GM12872 (cell line): ENCODE measurements around the gene GRIK2.

Source experiments
- CTCF ChIP-seq: IDR thresholded peaks from 3 replicates; pipeline ENCODE4 v1.5.1; 2011; ENCODE audit warnings: low read depth, mild to moderate bottlenecking, low read length, moderate library complexity; ENCODE audit not compliant: insufficient read depth

Gene GRIK2

GRCh38 chr6:101936516-101936915, 543.0 kb downstream of the GRIK2 start:
- no peak for TF ChIP-seq CTCF

- no peak for TF ChIP-seq CTCF
These were observed 543.6 kb downstream of the GRIK2 start for GRCh38 chr6:101937108-101937507.

- no peak for TF ChIP-seq CTCF
These were observed 546.9 kb downstream of the GRIK2 start for GRCh38 chr6:101940391-101940790.

GRCh38 chr6:101956961-101957360, 563.5 kb downstream of the GRIK2 start:
- TF ChIP-seq CTCF: no peak

- no peak for TF ChIP-seq CTCF
These were observed 567.8 kb downstream of the GRIK2 start for GRCh38 chr6:101961357-101961756.

- no peak for TF ChIP-seq CTCF
These were observed 587.4 kb downstream of the GRIK2 start for GRCh38 chr6:101980924-101981323.

- no peak for TF ChIP-seq CTCF
These were observed 593.0 kb downstream of the GRIK2 start for GRCh38 chr6:101986476-101986875.

- no peak for TF ChIP-seq CTCF
These were observed 598.8 kb downstream of the GRIK2 start for GRCh38 chr6:101992286-101992685.
